Renal pelvis (tissue), 4 donors: ENCODE data around the gene AP3D1. TPM values are rescaled to one million over a fixed set of nuclear protein-coding genes. Genes with fewer than 3 reads are reported as not detected.
"Not testable (repeated sequence)": the region's sequence is repeated elsewhere in the genome, so short reads cannot be mapped to it uniquely, and the experiment has no call there.

Experiments used
- DNase-seq: peaks from one replicate; pipeline ENCODE4 v3.0.0-alpha.2; 2013
- polyA plus RNA-seq, 3 donors: library from polyadenylated mRNA; unstranded; fragments of 120-200 nt; gene quantifications; one replicate each; pipeline ENCODE4 v1.2.1, GENCODE V29; 2013; ENCODE audit not compliant: insufficient read length in 3 of 3

The AP3D1 gene
- polyA plus RNA-seq, 3 donors = 116 to 131 (median 130) TPM

GRCh38 chr19:2091926-2092525, 59.3 kb downstream of the AP3D1 start:
- DNase-seq = not testable (repeated sequence)

GRCh38 chr19:2089727-2090053, 61.7 kb downstream of the AP3D1 start:
- no peak for DNase-seq

GRCh38 chr19:2089001-2089711, 62.2 kb downstream of the AP3D1 start:
- no peak for DNase-seq

- no peak for DNase-seq
These were observed 63.7 kb downstream of the AP3D1 start for GRCh38 chr19:2087621-2088100.

GRCh38 chr19:2086695-2087620, 64.4 kb downstream of the AP3D1 start:
- not testable (repeated sequence) for DNase-seq

- DNase-seq = no peak
These were observed 66.2 kb downstream of the AP3D1 start for GRCh38 chr19:2084993-2085720.

- no peak for DNase-seq
These were observed 68.1 kb downstream of the AP3D1 start for GRCh38 chr19:2083174-2083854.

- DNase-seq = no peak
These were observed 69.2 kb downstream of the AP3D1 start for GRCh38 chr19:2081873-2082810.

GRCh38 chr19:2080336-2080988, 70.9 kb downstream of the AP3D1 start:
- no peak for DNase-seq

GRCh38 chr19:2079865-2080301, 71.5 kb downstream of the AP3D1 start:
- no peak for DNase-seq

GRCh38 chr19:2079076-2079864, 72.1 kb downstream of the AP3D1 start:
- no peak for DNase-seq

- no peak for DNase-seq
These were observed 73.3 kb downstream of the AP3D1 start for GRCh38 chr19:2077833-2078619.

GRCh38 chr19:2077398-2077797, 74.0 kb downstream of the AP3D1 start:
- DNase-seq = no peak

GRCh38 chr19:2076526-2076944, 74.8 kb downstream of the AP3D1 start:
- DNase-seq = no peak

GRCh38 chr19:2072757-2073551, 78.4 kb downstream of the AP3D1 start:
- no peak for DNase-seq

- DNase-seq = no peak
These were observed 80.2 kb downstream of the AP3D1 start for GRCh38 chr19:2070986-2071673.
